H1 (cell line): Measurements from ENCODE around the gene AKAP8. TPM values are rescaled to one million over a fixed set of nuclear protein-coding genes. Genes with fewer than 3 reads are reported as not detected.
"Not testable (repeated sequence)": the region's sequence is repeated elsewhere in the genome, so short reads cannot be mapped to it uniquely, and the experiment has no call there.

Source experiments
- CTCF ChIA-PET: fragments of 300-600 bp; sonication (Branson Sonifier 250); formaldehyde crosslinking; loops from one replicate; lab custom pipeline; 2021; ENCODE audit not compliant: partially characterized antibody; lab: Charles Lee
- POLR2A ChIA-PET: fragments of 300-600 bp; sonication (Branson Sonifier 250); formaldehyde crosslinking; loops from one replicate; lab custom pipeline; 2021; ENCODE audit warnings: inconsistent platforms; ENCODE audit not compliant: partially characterized antibody; lab: Charles Lee
- DNase-seq, 2 experiments: peaks; one replicate each; pipeline versions ENCODE4 v3.0.0 to v3.0.0-alpha.2; 2010 to 2022; ENCODE audit warnings: low spot score in 2 of 2, low read depth in 1 of 2, mixed read lengths in 1 of 2
- FAIRE-seq: peaks from 2 replicates; lab custom pipeline; 2011; peaks lifted over from hg19 to GRCh38; lab: Jason Lieb, UNC
- H2AFZ ChIP-seq: 2 replicates; pipeline ENCODE4 v1.8.1; 2012; ENCODE audit warnings: low read length, inconsistent platforms
- H2AK5ac ChIP-seq: 2 replicates; pipeline ENCODE4 v1.6.1; 2013; ENCODE audit warnings: low read depth, low read length
- H2BK120ac ChIP-seq: replicated peaks from 2 replicates; pipeline ENCODE3; 2013; ENCODE audit warnings: low read depth, low read length, inconsistent platforms
- H2BK12ac ChIP-seq: 2 replicates; pipeline ENCODE4 v1.6.1; 2013; ENCODE audit warnings: low read depth, low read length
- H2BK15ac ChIP-seq: 2 replicates; pipeline ENCODE4 v1.6.1; 2013; ENCODE audit warnings: low read length
- H2BK20ac ChIP-seq: 2 replicates; pipeline ENCODE4 v1.6.1; 2013; ENCODE audit warnings: low read length
- H2BK5ac ChIP-seq: 2 replicates; pipeline ENCODE4 v1.6.1; 2013; ENCODE audit warnings: low read depth, low read length
- H3K14ac ChIP-seq: 2 replicates; pipeline ENCODE4 v1.6.1; 2013; ENCODE audit warnings: inconsistent platforms; ENCODE audit not compliant: insufficient read length
- H3K18ac ChIP-seq: 2 replicates; pipeline ENCODE4 v1.6.1; 2013; ENCODE audit warnings: low read length; ENCODE audit errors: extremely low read depth
- H3K23ac ChIP-seq: 2 replicates; pipeline ENCODE4 v1.6.1; 2013; ENCODE audit warnings: inconsistent platforms; ENCODE audit not compliant: insufficient read length
- H3K23me2 ChIP-seq: 2 replicates; pipeline ENCODE4 v1.6.1; 2013; ENCODE audit warnings: low read depth, low read length
- H3K27ac ChIP-seq: 2 replicates; pipeline ENCODE4 v1.6.1; 2011; ENCODE audit warnings: low read depth, low read length, inconsistent platforms
- H3K27me3 ChIP-seq, 4 experiments: replicated peaks in 1 of 4; 1 replicate in 1 of 4; 2 replicates in 3 of 4; pipeline versions ENCODE4 v1.6.1 to v1.8.1; 2011 to 2013; ENCODE audit warnings: low read length in 3 of 4, mild to moderate bottlenecking in 3 of 4, inconsistent platforms in 2 of 4, mixed read lengths in 2 of 4, moderate library complexity in 1 of 4; ENCODE audit not compliant: control insufficient read depth in 3 of 4, insufficient read depth in 3 of 4; ENCODE audit errors: extremely low read depth in 1 of 4
- H3K36me3 ChIP-seq, 4 experiments: 2 replicates each; pipeline versions ENCODE4 v1.6.1 to v1.8.1; 2011 to 2013; ENCODE audit warnings: mild to moderate bottlenecking in 4 of 4, low read length in 3 of 4, moderate library complexity in 2 of 4, control low read depth in 1 of 4, inconsistent platforms in 1 of 4; ENCODE audit not compliant: insufficient read depth in 4 of 4, control insufficient read depth in 2 of 4
- H3K4ac ChIP-seq: replicated peaks from 2 replicates; pipeline ENCODE3; 2013; ENCODE audit warnings: low read length, low read depth, mixed read lengths, inconsistent platforms; ENCODE audit not compliant: insufficient read length
- H3K4me1 ChIP-seq, 4 experiments: replicated peaks in 1 of 4; 1 replicate in 1 of 4; 2 replicates in 3 of 4; pipeline versions ENCODE4 v1.6.1 to v1.8.1; 2011 to 2013; ENCODE audit warnings: low read length in 3 of 4, inconsistent platforms in 2 of 4, mixed read lengths in 1 of 4; ENCODE audit not compliant: insufficient read depth in 4 of 4, control insufficient read depth in 3 of 4
- H3K4me2 ChIP-seq, 2 experiments: 2 replicates each; pipeline versions ENCODE4 v1.6.1 to v1.8.1; 2011 to 2013; ENCODE audit warnings: low read depth in 2 of 2, low read length in 2 of 2, control low read depth in 1 of 2, inconsistent platforms in 1 of 2, mild to moderate bottlenecking in 1 of 2; ENCODE audit not compliant: insufficient read depth in 1 of 2
- H3K4me3 ChIP-seq, 4 experiments: fragments of 200-600, 300-600 bp in 1 of 4; sonication (generic), shearing (Covaris generic), sonication (Bioruptor Twin) in 1 of 4; 2 replicates each; pipeline versions ENCODE4 v1.5.1 to v1.8.1; 2011 to 2016; ENCODE audit warnings: low read length in 4 of 4, low read depth in 3 of 4, control low read depth in 2 of 4, inconsistent platforms in 2 of 4, mild to moderate bottlenecking in 2 of 4, mixed read lengths in 1 of 4, moderate library complexity in 1 of 4; ENCODE audit not compliant: insufficient read depth in 2 of 4; ENCODE audit errors: extremely low read depth in 1 of 4
- H3K56ac ChIP-seq: replicated peaks from 2 replicates; pipeline ENCODE3; 2013; ENCODE audit warnings: low read depth, mild to moderate bottlenecking, mixed read lengths, low read length, inconsistent platforms; ENCODE audit not compliant: insufficient read length
- H3K79me1 ChIP-seq: 2 replicates; pipeline ENCODE4 v1.6.1; 2013; ENCODE audit warnings: low read depth, low read length, control low read depth
- H3K79me2 ChIP-seq, 2 experiments: 2 replicates each; pipeline versions ENCODE4 v1.6.1 to v1.8.1; 2012 to 2013; ENCODE audit warnings: low read length in 2 of 2, mild to moderate bottlenecking in 2 of 2, inconsistent platforms in 1 of 2; ENCODE audit not compliant: insufficient read depth in 2 of 2, control insufficient read depth in 1 of 2
- H3K9ac ChIP-seq, 4 experiments: replicated peaks in 1 of 4; 1 replicate in 1 of 4; 2 replicates in 3 of 4; pipeline versions ENCODE4 v1.6.1 to v1.8.1; 2011 to 2013; ENCODE audit warnings: low read depth in 3 of 4, low read length in 3 of 4, control low read depth in 2 of 4, mild to moderate bottlenecking in 2 of 4, moderate library complexity in 2 of 4, inconsistent platforms in 1 of 4; ENCODE audit errors: extremely low read depth in 1 of 4
- H3K9me3 ChIP-seq, 2 experiments: 2 replicates each; pipeline versions ENCODE4 v1.6.1 to v1.8.1; 2012 to 2013; ENCODE audit warnings: mild to moderate bottlenecking in 2 of 2, moderate library complexity in 2 of 2, control low read depth in 1 of 2, inconsistent platforms in 1 of 2, low read depth in 1 of 2, low read length in 1 of 2, mixed read lengths in 1 of 2; ENCODE audit not compliant: insufficient read depth in 2 of 2
- H4K20me1 ChIP-seq, 2 experiments: replicated peaks in 1 of 2; 2 replicates each; pipeline versions ENCODE3 to v1.8.1; 2011 to 2013; ENCODE audit warnings: inconsistent platforms in 2 of 2, low read length in 2 of 2, mild to moderate bottlenecking in 1 of 2; ENCODE audit not compliant: insufficient read depth in 2 of 2, control insufficient read depth in 1 of 2
- H4K5ac ChIP-seq: 2 replicates; pipeline ENCODE4 v1.6.1; 2013; ENCODE audit warnings: low read length, low read depth, mixed read lengths, inconsistent platforms; ENCODE audit not compliant: insufficient read length
- H4K8ac ChIP-seq: 2 replicates; pipeline ENCODE4 v1.8.0; 2013; ENCODE audit warnings: mild to moderate bottlenecking, moderate library complexity, low read length, inconsistent platforms; ENCODE audit not compliant: insufficient read depth; ENCODE audit errors: extremely low read depth
- H4K91ac ChIP-seq: replicated peaks from 2 replicates; pipeline ENCODE3; 2013; ENCODE audit warnings: low read length, mixed read lengths, inconsistent platforms; ENCODE audit not compliant: insufficient read length
- GTF2F1 ChIP-seq: IDR thresholded peaks from 2 replicates; pipeline ENCODE4 v1.6.1; 2012; ENCODE audit warnings: low read depth, low read length, improper control_type of control experiment, borderline replicate concordance
- WGBS, 2 experiments: shearing (Covaris generic) in 1 of 2; methylation state at CpG; one replicate each; pipeline versions ENCODE4 v1.1.6 to v1.1.7; 2013 to 2015; ENCODE audit warnings: low lambda C conversion rate in 2 of 2, mixed read lengths in 2 of 2, inconsistent platforms in 1 of 2, low coverage in 1 of 2, missing lambda C conversion rate in 1 of 2; ENCODE audit not compliant: insufficient replicate concordance in 2 of 2, insufficient coverage in 1 of 2, insufficient read length in 1 of 2; ENCODE audit errors: extremely low coverage in 1 of 2, missing lambda C conversion rate in 1 of 2; 5-methylcytosine and 5-hydroxymethylcytosine counted together
- polyA plus RNA-seq, 7 experiments: library from polyadenylated mRNA; depleted of rRNA in 3 of 7; stranded (reverse) in 5 of 7; unstranded in 2 of 7; fragments of >200 nt in 5 of 7; fragments of 200-250 nt in 2 of 7; gene quantifications; 1 replicate in 5 of 7; 2 replicates in 1 of 7; 4 replicates in 1 of 7; pipeline versions ENCODE4 v1.2.1 to v1.2.3, GENCODE V29; 2011 to 2013; ENCODE audit warnings: missing spikeins in 2 of 7, mixed read lengths in 2 of 7
- total RNA-seq: library from RNA; stranded (reverse); fragmentation: NEBNext Ultra II Directional; extraction: Animal tissue kit (Norgen Biotek cat#: 25700); gene quantifications from 2 replicates; pipeline ENCODE4 v1.2.1, GENCODE V29; 2021

AKAP8 gene
- total and polyA plus RNA-seq, 2 of the 8 experiments (the other 6 are each of a cell fraction or from before 2014, with no cell fraction given), result 17.0 to 41.0 TPM

GRCh38 chr19:15396436-15396835 is 16.8 kb upstream of the AKAP8 start:
- Histone ChIP-seq H3K18ac (no peak overlapping the region), H3K79me2 (peaks cover 0 to 19% of the 10 kb centered on the region in 2 experiments; a peak in 1 of 4 replicates), H4K91ac (no peak overlapping the region), H3K4me2 (no peak overlapping the region), H2BK12ac (no peak overlapping the region), H3K4ac (no peak overlapping the region), H3K9ac (no peak overlapping the region), H4K20me1 (peaks cover 10 to 15% of the 10 kb centered on the region in 2 experiments), H2BK20ac (no peak overlapping the region), H2BK15ac (no peak overlapping the region), H2BK120ac (no peak overlapping the region), H3K27ac (no peak overlapping the region), H3K23ac (no peak overlapping the region), H2AK5ac (no peak overlapping the region), H4K5ac (no peak overlapping the region), H3K36me3 (peaks cover 22 to 60% (median 44%) of the 10 kb centered on the region in 4 experiments), H3K56ac (no peak overlapping the region), H2BK5ac (no peak overlapping the region), H3K9me3 (no peaks in the 10 kb centered on the region), H2AFZ (no peak overlapping the region), H3K4me3 (no peak overlapping the region), H3K23me2 (no peaks in the 10 kb centered on the region), H3K14ac (no peak overlapping the region), H3K4me1 (no peaks in the 10 kb centered on the region), H3K27me3 (no peaks in the 10 kb centered on the region), H4K8ac (0 out of 2 replicates have a peak overlapping the region, but pooled peaks have one; percentile 36), H3K79me1 (peaks cover 6% of the 10 kb centered on the region)
- DNase-seq (no peak), FAIRE-seq (no peak)
- TF ChIP-seq GTF2F1, result no peak
- POLR2A ChIA-PET, result interaction anchor here (0.6 to 7.0 kb wide), 3 partner anchors 17 to 24 kb away, joined by 3 to 36 read pairs (median 3); partner anchors contain the start of gene AKAP8
- 94% methylated on average over 3 of the region's 3 CpGs; no CpG with 5 or more reads in 1 of the 2 experiments for WGBS, 2 experiments
- CTCF ChIA-PET, result no interaction called here

DNA sequence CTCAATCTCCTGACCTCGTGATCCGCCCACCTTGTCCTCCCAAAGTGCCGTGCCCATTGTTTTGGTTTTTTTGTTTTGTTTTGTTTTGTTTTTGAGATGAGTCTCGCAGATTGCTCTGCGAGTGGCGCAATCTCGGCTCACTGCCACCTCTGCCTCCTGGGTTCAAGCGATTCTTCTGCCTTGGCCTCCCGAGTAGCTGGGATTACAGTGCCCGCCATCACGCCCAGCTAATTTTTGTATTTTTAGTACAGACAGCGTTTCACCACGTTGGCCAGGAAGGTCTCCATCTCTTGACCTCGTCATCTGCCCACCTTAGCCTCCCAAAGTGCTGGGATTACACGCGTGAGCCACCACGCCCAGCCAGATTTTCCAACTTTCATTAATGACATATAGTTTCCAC is 15.7 kb upstream of the AKAP8 start:
- POLR2A ChIA-PET, result interaction anchor here (1.5 to 7.0 kb wide), 2 partner anchors 16 to 19 kb away, joined by 5 to 36 read pairs; partner anchors contain the start of gene AKAP8
- H3K4me2 ChIP-seq, H4K8ac ChIP-seq, H3K23ac ChIP-seq, H2BK12ac ChIP-seq, H2AFZ ChIP-seq, H3K27ac ChIP-seq, H2BK120ac ChIP-seq, H3K4ac ChIP-seq, CTCF ChIA-PET, H2BK15ac ChIP-seq, H3K79me1 ChIP-seq, H3K4me1 ChIP-seq, H2BK20ac ChIP-seq, H2BK5ac ChIP-seq, H3K14ac ChIP-seq, FAIRE-seq, H3K23me2 ChIP-seq, H3K18ac ChIP-seq, H2AK5ac ChIP-seq, H3K9me3 ChIP-seq, H4K91ac ChIP-seq, DNase-seq, H3K4me3 ChIP-seq, H3K56ac ChIP-seq, H4K5ac ChIP-seq, H3K27me3 ChIP-seq, H3K9ac ChIP-seq: not testable (repeated sequence)
- Histone ChIP-seq H4K20me1 (peaks cover 10 to 13% of the 10 kb centered on the region in 2 experiments), H3K79me2 (peaks cover 0 to 17% of the 10 kb centered on the region in 2 experiments; a peak in 2 of 4 replicates), H3K36me3 (peaks cover 22 to 54% (median 42%) of the 10 kb centered on the region in 4 experiments)
- whole genome bisulfite sequencing, 2 experiments, result 95% methylated on average over 17 of the region's 17 CpGs; no CpG with 5 or more reads in 1 of the 2 experiments
